CD8-positive, alpha-beta memory T cell (primary cell): ENCODE data around the gene ASPSCR1. TPM values are rescaled to one million over a fixed set of nuclear protein-coding genes. Genes with fewer than 3 reads are reported as not detected.

Experiments
- CTCF ChIA-PET: fragments of 350-600 bp; sonication (Branson Sonifier 250); formaldehyde crosslinking; loops from one replicate; lab custom pipeline; 2021; ENCODE audit warnings: antibody characterized with exemption; lab: Charles Lee
- POLR2A ChIA-PET: fragments of 350-600 bp; sonication (Branson Sonifier 250); formaldehyde crosslinking; loops from one replicate; lab custom pipeline; 2021; ENCODE audit warnings: antibody characterized with exemption; lab: Charles Lee
- DNase-seq, 5 donors: peaks; one replicate each; pipeline versions ENCODE4 v3.0.0 to v3.0.0-alpha.2; 2020 to 2022; ENCODE audit warnings: mixed read lengths in 1 of 5
- H3K27ac ChIP-seq: one replicate; pipeline ENCODE4 v1.7.0; 2013; ENCODE audit warnings: low read depth, mild to moderate bottlenecking, low read length, moderate library complexity
- H3K27me3 ChIP-seq: 2 replicates; pipeline ENCODE4 v1.7.0; 2013; ENCODE audit warnings: low read length, mild to moderate bottlenecking; ENCODE audit not compliant: insufficient read depth, poor library complexity, severe bottlenecking
- H3K36me3 ChIP-seq: 2 replicates; pipeline ENCODE4 v1.7.0; 2013; ENCODE audit warnings: mild to moderate bottlenecking, low read length, moderate library complexity; ENCODE audit not compliant: insufficient read depth
- H3K4me1 ChIP-seq: 2 replicates; pipeline ENCODE4 v1.7.0; 2013; ENCODE audit warnings: mild to moderate bottlenecking, low read length, moderate library complexity; ENCODE audit not compliant: insufficient read depth
- H3K4me3 ChIP-seq: 2 replicates; pipeline ENCODE4 v1.7.0; 2013; ENCODE audit warnings: mild to moderate bottlenecking, low read length
- H3K9me3 ChIP-seq: 2 replicates; pipeline ENCODE4 v1.7.0; 2013; ENCODE audit warnings: mild to moderate bottlenecking, low read length
- H3K27ac Mint-ChIP-seq, 8 donors: one replicate each; pipeline ENCODE4 v1.8.0; 2020 to 2021; ENCODE audit warnings: mixed read lengths in 8 of 8, mild to moderate bottlenecking in 6 of 8, inconsistent platforms in 3 of 8, moderate library complexity in 3 of 8
- H3K27me3 Mint-ChIP-seq, 2 donors: one replicate each; pipeline ENCODE4 v1.8.0; 2020 to 2021; ENCODE audit warnings: mixed read lengths in 2 of 2, mild to moderate bottlenecking in 1 of 2, moderate library complexity in 1 of 2
- H3K36me3 Mint-ChIP-seq, 3 donors: one replicate each; pipeline ENCODE4 v1.8.0; 2020 to 2021; ENCODE audit warnings: mixed read lengths in 3 of 3, inconsistent platforms in 1 of 3, mild to moderate bottlenecking in 1 of 3
- H3K4me1 Mint-ChIP-seq, 3 donors: one replicate each; pipeline ENCODE4 v1.8.0; 2020 to 2021; ENCODE audit warnings: mixed read lengths in 3 of 3, inconsistent platforms in 1 of 3, mild to moderate bottlenecking in 1 of 3
- H3K4me3 Mint-ChIP-seq, 7 donors: one replicate each; pipeline ENCODE4 v1.8.0; 2020 to 2021; ENCODE audit warnings: mixed read lengths in 7 of 7, mild to moderate bottlenecking in 6 of 7, moderate library complexity in 4 of 7, inconsistent platforms in 2 of 7
- H3K9me3 Mint-ChIP-seq, 5 donors: one replicate each; pipeline ENCODE4 v1.8.0; 2020 to 2022; ENCODE audit warnings: mixed read lengths in 5 of 5, mild to moderate bottlenecking in 3 of 5, moderate library complexity in 2 of 5, inconsistent platforms in 1 of 5
- polyA plus RNA-seq: library from polyadenylated mRNA; unstranded; fragments of 300-500 nt; fragmentation: Illumina TruSeq; gene quantifications from one replicate; pipeline ENCODE4 v1.2.3, GENCODE V29; 2021
- total RNA-seq, 2 experiments: library from RNA; stranded (reverse); gene quantifications; one replicate each; pipeline ENCODE4 v1.2.3, GENCODE V29; 2021

ASPSCR1 gene
- total and polyA plus RNA-seq, 3 experiments from 2014 or later = 29.2 to 35.9 (median 32.0) TPM

GRCh38 chr17:82000803-82001570, 23.6 kb downstream of the ASPSCR1 start:
- no peak overlapping the region for H3K27ac ChIP-seq
- H3K4me3 ChIP-seq = no peak overlapping the region
- ChIA-PET POLR2A (no interaction called here), CTCF (no interaction called here)
- H3K4me1 Mint-ChIP-seq = no peaks in the 10 kb centered on the region
- H3K4me1 ChIP-seq = no peaks in the 10 kb centered on the region
- no peaks in the 10 kb centered on the region for H3K27me3 Mint-ChIP-seq
- no peak overlapping the region for H3K27ac Mint-ChIP-seq
- no peak overlapping the region for H3K4me3 Mint-ChIP-seq
- H3K36me3 ChIP-seq = no peaks in the 10 kb centered on the region
- DNase-seq = no peak
- no peaks in the 10 kb centered on the region for H3K9me3 Mint-ChIP-seq
- H3K27me3 ChIP-seq = no peaks in the 10 kb centered on the region
- peaks cover 0 to 8% (median 2%) of the 10 kb centered on the region in 3 donors for H3K36me3 Mint-ChIP-seq
- no peaks in the 10 kb centered on the region for H3K9me3 ChIP-seq

DNA sequence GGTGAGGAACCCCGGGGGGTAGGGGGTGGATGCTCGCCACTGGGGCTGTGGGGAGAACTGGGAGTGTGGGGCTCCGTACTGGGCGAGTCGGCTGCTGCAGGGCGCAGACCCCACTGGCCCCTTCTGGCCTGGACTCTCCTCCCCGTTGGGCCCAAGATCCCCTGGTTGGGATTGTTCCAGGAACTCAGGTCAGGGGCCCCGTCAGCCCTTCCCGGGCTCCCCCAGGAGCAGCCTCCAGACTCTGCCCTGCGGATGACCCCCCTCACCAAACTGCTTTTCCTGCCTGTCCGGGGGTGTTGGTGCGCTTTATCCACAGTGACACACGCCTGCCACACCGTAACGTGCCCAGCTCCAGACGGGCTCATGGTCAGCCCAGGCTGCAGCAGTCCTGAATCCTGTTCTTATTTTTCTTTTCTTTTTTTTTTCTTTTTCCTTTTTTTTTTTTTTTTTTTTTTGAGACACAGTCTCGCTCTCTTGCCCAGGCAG, 24.2 kb downstream of the ASPSCR1 start:
- no peaks in the 10 kb centered on the region for H3K36me3 ChIP-seq
- H3K4me1 ChIP-seq = no peaks in the 10 kb centered on the region
- CTCF ChIA-PET = no interaction called here
- peaks cover 0 to 5% (median 2%) of the 10 kb centered on the region in 3 donors for H3K36me3 Mint-ChIP-seq
- POLR2A ChIA-PET = no interaction called here
- H3K4me1 Mint-ChIP-seq = no peaks in the 10 kb centered on the region
- H3K27me3 Mint-ChIP-seq = no peaks in the 10 kb centered on the region
- no peak overlapping the region for H3K4me3 Mint-ChIP-seq
- no peaks in the 10 kb centered on the region for H3K9me3 Mint-ChIP-seq
- H3K9me3 ChIP-seq = no peaks in the 10 kb centered on the region
- H3K4me3 ChIP-seq = no peak overlapping the region
- H3K27ac ChIP-seq = no peak overlapping the region
- H3K27me3 ChIP-seq = no peaks in the 10 kb centered on the region
- no peak for DNase-seq
- no peak overlapping the region for H3K27ac Mint-ChIP-seq

DNA sequence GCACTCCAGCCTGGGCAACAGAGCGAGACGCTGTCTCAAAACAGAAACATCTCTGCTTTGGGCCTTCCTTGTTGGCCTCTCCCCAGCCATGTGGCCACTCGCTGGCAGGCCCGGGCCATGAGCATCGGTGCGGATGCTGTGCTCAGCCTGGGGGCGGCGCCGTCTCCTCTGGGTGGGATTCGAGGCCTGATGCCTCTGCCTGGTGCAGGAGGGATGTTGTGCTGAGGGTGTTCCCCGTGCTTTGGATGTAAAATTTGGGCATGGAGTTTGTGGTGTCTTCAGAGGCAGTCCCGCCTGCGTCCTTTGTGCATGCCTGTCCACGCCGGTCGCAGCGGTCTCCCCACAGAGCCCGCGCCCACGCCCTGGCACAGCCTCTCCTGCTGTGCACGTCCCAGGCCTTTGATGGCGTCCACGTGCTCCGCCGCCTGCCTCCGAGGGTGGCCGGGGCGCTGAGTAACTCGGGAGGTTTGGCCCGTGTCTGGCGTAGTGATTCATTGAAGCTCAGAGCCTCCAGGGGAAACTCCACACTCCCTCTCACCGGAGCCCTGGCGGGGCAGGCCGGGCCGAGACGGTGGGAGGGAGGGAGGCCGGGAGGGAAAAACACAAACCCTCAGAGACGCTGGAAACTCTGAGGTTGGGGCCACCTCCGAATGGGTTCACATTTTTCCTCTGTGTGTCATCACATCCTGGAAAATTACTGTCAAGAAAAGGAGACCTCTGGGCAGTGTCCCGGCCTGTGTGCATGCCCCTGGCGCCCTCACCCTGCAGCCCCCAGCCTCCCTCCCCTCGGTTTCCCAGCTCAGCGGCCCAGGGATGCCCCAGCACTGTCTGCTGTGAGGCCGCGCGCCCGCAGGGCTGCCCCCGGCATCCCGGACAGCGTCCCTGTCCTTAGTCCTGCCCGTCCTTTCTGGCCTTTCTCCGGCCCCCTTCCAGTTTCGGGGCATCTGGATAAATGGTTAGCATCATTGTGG, 26.3 kb downstream of the ASPSCR1 start:
- H3K4me3 ChIP-seq = no peak overlapping the region
- POLR2A ChIA-PET = no interaction called here
- no peaks in the 10 kb centered on the region for H3K4me1 ChIP-seq
- CTCF ChIA-PET = interaction anchor here (1.5 kb wide), 1 partner anchor 44 kb away, joined by 5 read pairs; no protein-coding TSS in a partner anchor
- Mint-ChIP-seq H3K27me3 (no peaks in the 10 kb centered on the region), H3K4me1 (no peaks in the 10 kb centered on the region), H3K9me3 (no peaks in the 10 kb centered on the region), H3K4me3 (no peak overlapping the region), H3K36me3 (no peaks in the 10 kb centered on the region), H3K27ac (no peak overlapping the region)
- H3K27me3 ChIP-seq = no peaks in the 10 kb centered on the region
- H3K27ac ChIP-seq = no peak overlapping the region
- H3K36me3 ChIP-seq = no peaks in the 10 kb centered on the region
- no peak for DNase-seq
- H3K9me3 ChIP-seq = no peaks in the 10 kb centered on the region

GRCh38 chr17:82004517-82005455, 27.4 kb downstream of the ASPSCR1 start:
- no peak overlapping the region for H3K4me3 Mint-ChIP-seq
- H3K4me1 Mint-ChIP-seq = no peaks in the 10 kb centered on the region
- H3K9me3 Mint-ChIP-seq = no peaks in the 10 kb centered on the region
- DNase-seq = no peak
- no peaks in the 10 kb centered on the region for H3K36me3 ChIP-seq
- CTCF ChIA-PET = interaction anchor here (1.5 kb wide), 1 partner anchor 45 kb away, joined by 5 read pairs; no protein-coding TSS in a partner anchor
- no peaks in the 10 kb centered on the region for H3K27me3 Mint-ChIP-seq
- no peaks in the 10 kb centered on the region for H3K36me3 Mint-ChIP-seq
- no peak overlapping the region for H3K27ac ChIP-seq
- H3K27ac Mint-ChIP-seq = no peak overlapping the region
- no peaks in the 10 kb centered on the region for H3K4me1 ChIP-seq
- no peaks in the 10 kb centered on the region for H3K9me3 ChIP-seq
- no peak overlapping the region for H3K4me3 ChIP-seq
- no peaks in the 10 kb centered on the region for H3K27me3 ChIP-seq
- POLR2A ChIA-PET = no interaction called here

GRCh38 chr17:82005701-82006348, 28.4 kb downstream of the ASPSCR1 start:
- POLR2A ChIA-PET = no interaction called here
- Histone ChIP-seq H3K4me3 (no peak overlapping the region), H3K36me3 (no peaks in the 10 kb centered on the region), H3K4me1 (no peaks in the 10 kb centered on the region), H3K27ac (no peak overlapping the region), H3K9me3 (no peaks in the 10 kb centered on the region), H3K27me3 (no peaks in the 10 kb centered on the region)
- Mint-ChIP-seq H3K9me3 (no peaks in the 10 kb centered on the region), H3K27me3 (no peaks in the 10 kb centered on the region), H3K36me3 (no peaks in the 10 kb centered on the region), H3K4me3 (no peak overlapping the region), H3K27ac (peak overlapping the region in 2 of 8 donors; percentile 42 to 84), H3K4me1 (no peaks in the 10 kb centered on the region)
- no peak for DNase-seq
- CTCF ChIA-PET = no interaction called here

DNA sequence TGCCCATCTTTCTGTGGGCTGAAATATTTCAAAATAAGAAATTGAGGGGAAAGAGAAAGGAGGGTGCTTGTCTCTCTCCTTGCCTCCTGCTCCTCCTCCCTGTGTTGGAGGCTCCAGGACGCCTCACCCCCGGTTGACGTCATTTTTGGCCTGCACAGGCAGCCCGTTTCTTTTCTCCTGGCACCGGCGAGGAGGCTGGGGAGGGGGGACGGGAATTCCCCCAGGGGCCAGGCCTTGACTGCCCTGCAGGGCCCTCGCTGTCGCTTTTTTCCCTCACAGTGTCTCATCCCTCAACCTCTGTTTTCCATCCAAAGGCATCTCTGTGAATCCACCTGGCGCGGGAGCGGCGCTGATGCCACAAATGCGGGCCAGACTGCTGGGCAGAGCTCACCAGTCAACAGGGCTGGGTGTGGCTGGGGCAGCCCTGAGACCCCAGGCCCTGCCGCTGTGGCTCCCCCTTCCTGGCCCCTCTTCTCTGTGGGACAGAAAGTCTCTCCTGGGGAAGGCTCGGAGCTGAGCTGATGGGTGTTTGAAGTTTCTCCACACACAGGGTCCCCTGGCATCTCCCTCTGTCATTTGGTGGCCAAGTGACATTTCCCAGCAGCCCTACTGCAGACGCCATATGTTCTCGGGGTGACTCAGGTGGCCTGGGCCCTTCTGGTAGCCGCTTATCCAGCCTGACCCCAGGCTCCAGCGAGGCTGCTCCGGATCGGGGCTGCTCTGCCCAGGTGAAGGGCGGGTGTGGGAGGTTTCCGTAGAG, 29.2 kb downstream of the ASPSCR1 start:
- no peak overlapping the region for H3K4me3 Mint-ChIP-seq
- ChIA-PET POLR2A (no interaction called here), CTCF (no interaction called here)
- H3K9me3 Mint-ChIP-seq = no peaks in the 10 kb centered on the region
- Histone ChIP-seq H3K27ac (no peak overlapping the region), H3K4me1 (no peaks in the 10 kb centered on the region), H3K4me3 (no peak overlapping the region), H3K27me3 (no peaks in the 10 kb centered on the region), H3K9me3 (no peaks in the 10 kb centered on the region), H3K36me3 (no peaks in the 10 kb centered on the region)
- no peaks in the 10 kb centered on the region for H3K27me3 Mint-ChIP-seq
- no peaks in the 10 kb centered on the region for H3K4me1 Mint-ChIP-seq
- H3K27ac Mint-ChIP-seq = no peak overlapping the region
- H3K36me3 Mint-ChIP-seq = no peaks in the 10 kb centered on the region
- no peak for DNase-seq

DNA sequence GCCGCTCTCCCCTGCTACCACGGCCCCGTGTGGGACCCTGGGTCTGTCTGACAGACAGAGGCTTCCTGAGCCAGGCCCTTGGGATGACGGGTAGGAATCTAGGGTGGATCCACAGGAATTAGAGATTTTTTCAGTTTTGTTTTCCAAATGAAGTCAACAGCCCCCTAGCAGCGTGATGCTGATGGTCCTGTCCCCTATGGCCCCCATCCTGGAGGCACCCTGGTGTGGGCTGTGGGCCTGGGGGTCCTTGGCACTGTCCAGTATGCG, 29.7 kb downstream of the ASPSCR1 start:
- Mint-ChIP-seq H3K4me1 (no peaks in the 10 kb centered on the region), H3K27ac (no peak overlapping the region), H3K27me3 (no peaks in the 10 kb centered on the region), H3K9me3 (no peaks in the 10 kb centered on the region), H3K36me3 (no peaks in the 10 kb centered on the region), H3K4me3 (no peak overlapping the region)
- ChIA-PET CTCF (no interaction called here), POLR2A (no interaction called here)
- Histone ChIP-seq H3K9me3 (no peaks in the 10 kb centered on the region), H3K4me3 (no peak overlapping the region), H3K27me3 (no peaks in the 10 kb centered on the region), H3K4me1 (no peaks in the 10 kb centered on the region), H3K27ac (no peak overlapping the region), H3K36me3 (no peaks in the 10 kb centered on the region)
- no peak for DNase-seq
